HepG2 (cell line): Measurements from ENCODE around the gene NEDD8. TPM values are rescaled to one million over a fixed set of nuclear protein-coding genes. Genes with fewer than 3 reads are reported as not detected.
A peak's percentile ranks its signal among the peaks of the same experiment; 100 is the strongest.

Experiments used
- AGO1 ChIP-seq: fragments of 200-400 bp; formaldehyde crosslinking; IDR thresholded peaks from 2 replicates; pipeline ENCODE4 v1.6.1; 2017; ENCODE audit warnings: mild to moderate bottlenecking, low read depth, low read length, moderate library complexity; ENCODE audit not compliant: poor library complexity, severe bottlenecking
- AKAP8 ChIP-seq: sonication (generic); formaldehyde crosslinking; IDR thresholded peaks from 2 replicates; pipeline ENCODE4 v1.5.1; 2020; ENCODE audit warnings: mild to moderate bottlenecking, missing genetic modification reagents
- ETV5 ChIP-seq: IDR thresholded peaks from 2 replicates; pipeline ENCODE4 v1.6.1; 2018; ENCODE audit warnings: missing biosample characterization, missing genetic modification reagents, inconsistent platforms, borderline replicate concordance
- FIP1L1 ChIP-seq: fragments of 200-400 bp; formaldehyde crosslinking; IDR thresholded peaks from 2 replicates; pipeline ENCODE4 v1.6.1; 2018; ENCODE audit warnings: low read depth, mild to moderate bottlenecking, low read length, moderate library complexity, borderline replicate concordance; ENCODE audit not compliant: insufficient read depth
- FOSL2 ChIP-seq: sonication (generic); formaldehyde crosslinking; IDR thresholded peaks from 2 replicates; pipeline ENCODE4 v1.4.0; 2020; ENCODE audit warnings: missing genetic modification reagents
- JDP2 ChIP-seq: sonication (generic); formaldehyde crosslinking; IDR thresholded peaks from 2 replicates; pipeline ENCODE4 v1.8.1; 2022; ENCODE audit warnings: missing genetic modification reagents, borderline replicate concordance
- KLF9 ChIP-seq: IDR thresholded peaks from 2 replicates; pipeline ENCODE4 v1.6.1; 2016; ENCODE audit warnings: low read depth
- MED13 ChIP-seq: sonication (generic); formaldehyde crosslinking; IDR thresholded peaks from 2 replicates; pipeline ENCODE4 v1.5.0; 2020; ENCODE audit warnings: missing genetic modification reagents
- MXI1 ChIP-seq: IDR thresholded peaks from 3 replicates; pipeline ENCODE4 v1.6.1; 2012; ENCODE audit warnings: low read depth, low read length, inconsistent platforms, borderline replicate concordance
- NFYB ChIP-seq: sonication (generic); formaldehyde crosslinking; IDR thresholded peaks from 2 replicates; pipeline ENCODE4 v1.4.0; 2020; ENCODE audit warnings: missing genetic modification reagents
- RBM22 ChIP-seq: fragments of 200-400 bp; formaldehyde crosslinking; optimal IDR thresholded peaks from 2 replicates; pipeline ENCODE3; 2017; ENCODE audit warnings: mild to moderate bottlenecking, low read length, moderate library complexity
- SOX13 ChIP-seq, 3 experiments: fragments of 450-650 bp in 1 of 3; sonication (generic) in 1 of 3; formaldehyde crosslinking in 1 of 3; IDR thresholded peaks in 2 of 3; conservative IDR thresholded peaks in 1 of 3; 2 replicates each; pipeline versions ENCODE4 v1.5.0 to v1.6.1; 2016 to 2020; ENCODE audit warnings: antibody characterized with exemption in 1 of 3, mild to moderate bottlenecking in 1 of 3, missing compliant biosample characterization in 1 of 3, missing genetic modification reagents in 1 of 3, moderate library complexity in 1 of 3
- SP140L ChIP-seq: sonication (generic); formaldehyde crosslinking; IDR thresholded peaks from 2 replicates; pipeline ENCODE4 v1.4.0; 2020; ENCODE audit warnings: missing genetic modification reagents, borderline replicate concordance
- SP2 ChIP-seq: sonication (generic); formaldehyde crosslinking; IDR thresholded peaks from 2 replicates; pipeline ENCODE4 v1.5.1; 2020; ENCODE audit warnings: mild to moderate bottlenecking, missing genetic modification reagents
- SP5 ChIP-seq: IDR thresholded peaks from 2 replicates; pipeline ENCODE4 v1.6.1; 2016; ENCODE audit warnings: low read depth, borderline replicate concordance
- TCF7 ChIP-seq: sonication (generic); IDR thresholded peaks from 2 replicates; pipeline ENCODE4 v1.6.1; 2016; ENCODE audit warnings: antibody characterized with exemption, low read depth
- TRIM24 ChIP-seq: sonication (generic); formaldehyde crosslinking; IDR thresholded peaks from 2 replicates; pipeline ENCODE4 v1.8.0; 2022; ENCODE audit warnings: mild to moderate bottlenecking, missing genetic modification reagents
- ZFP41 ChIP-seq: sonication (generic); formaldehyde crosslinking; IDR thresholded peaks from 2 replicates; pipeline ENCODE4 v1.4.0; 2020; ENCODE audit warnings: mild to moderate bottlenecking, missing genetic modification reagents, borderline replicate concordance
- ZKSCAN8 ChIP-seq: IDR thresholded peaks from 2 replicates; pipeline ENCODE4 v1.6.1; 2016; ENCODE audit warnings: borderline replicate concordance, missing genetic modification reagents, missing compliant biosample characterization
- ZNF121 ChIP-seq: sonication (generic); formaldehyde crosslinking; IDR thresholded peaks from 2 replicates; pipeline ENCODE4 v1.5.0; 2020; ENCODE audit warnings: mild to moderate bottlenecking, missing genetic modification reagents
- ZNF333 ChIP-seq: sonication (generic); formaldehyde crosslinking; IDR thresholded peaks from 2 replicates; pipeline ENCODE4 v1.4.0; 2020; ENCODE audit warnings: mild to moderate bottlenecking, missing genetic modification reagents, borderline replicate concordance
- ZNF652 ChIP-seq: IDR thresholded peaks from 2 replicates; pipeline ENCODE4 v1.6.1; 2016; ENCODE audit warnings: low read depth, borderline replicate concordance
- ZNF776 ChIP-seq: sonication (generic); formaldehyde crosslinking; IDR thresholded peaks from 2 replicates; pipeline ENCODE4 v1.4.0; 2020; ENCODE audit warnings: mild to moderate bottlenecking, missing genetic modification reagents
- polyA plus RNA-seq, 8 experiments: library from polyadenylated mRNA; depleted of rRNA in 3 of 8; stranded (reverse) in 7 of 8; unstranded in 1 of 8; fragments of >200 nt; fragmentation: Illumina TruSeq in 4 of 8; extraction: Trizol in 4 of 8; gene quantifications; 2 replicates each; pipeline versions ENCODE4 v1.2.1 to v1.2.3, GENCODE V29; 2011 to 2016; ENCODE audit warnings: low read depth in 4 of 8, missing spikeins in 1 of 8, mixed read lengths in 1 of 8; ENCODE audit not compliant: insufficient read depth in 1 of 8
- total RNA-seq, 5 experiments: library from RNA; depleted of rRNA; stranded (reverse); fragments of >200 nt; fragmentation: Illumina TruSeq; extraction: Trizol; gene quantifications; 2 replicates each; pipeline ENCODE4 v1.2.3, GENCODE V29; 2016; ENCODE audit warnings: low read depth in 1 of 5
- TF ChIP-seq, protein P1 (sequence below): sonication (generic); formaldehyde crosslinking; IDR thresholded peaks from 2 replicates; pipeline ENCODE4; 2020; ENCODE audit warnings: missing genetic modification reagents, mild to moderate bottlenecking, borderline replicate concordance
- TF ChIP-seq, protein P2 (sequence below): IDR thresholded peaks from 2 replicates; pipeline ENCODE4 v1.6.1; 2016; ENCODE audit warnings: low read depth

The NEDD8 gene
- total and polyA plus RNA-seq, 2 of the 13 experiments (the other 11 are each of a cell fraction or from before 2014, with no cell fraction given), result 535 to 713 TPM

DNA sequence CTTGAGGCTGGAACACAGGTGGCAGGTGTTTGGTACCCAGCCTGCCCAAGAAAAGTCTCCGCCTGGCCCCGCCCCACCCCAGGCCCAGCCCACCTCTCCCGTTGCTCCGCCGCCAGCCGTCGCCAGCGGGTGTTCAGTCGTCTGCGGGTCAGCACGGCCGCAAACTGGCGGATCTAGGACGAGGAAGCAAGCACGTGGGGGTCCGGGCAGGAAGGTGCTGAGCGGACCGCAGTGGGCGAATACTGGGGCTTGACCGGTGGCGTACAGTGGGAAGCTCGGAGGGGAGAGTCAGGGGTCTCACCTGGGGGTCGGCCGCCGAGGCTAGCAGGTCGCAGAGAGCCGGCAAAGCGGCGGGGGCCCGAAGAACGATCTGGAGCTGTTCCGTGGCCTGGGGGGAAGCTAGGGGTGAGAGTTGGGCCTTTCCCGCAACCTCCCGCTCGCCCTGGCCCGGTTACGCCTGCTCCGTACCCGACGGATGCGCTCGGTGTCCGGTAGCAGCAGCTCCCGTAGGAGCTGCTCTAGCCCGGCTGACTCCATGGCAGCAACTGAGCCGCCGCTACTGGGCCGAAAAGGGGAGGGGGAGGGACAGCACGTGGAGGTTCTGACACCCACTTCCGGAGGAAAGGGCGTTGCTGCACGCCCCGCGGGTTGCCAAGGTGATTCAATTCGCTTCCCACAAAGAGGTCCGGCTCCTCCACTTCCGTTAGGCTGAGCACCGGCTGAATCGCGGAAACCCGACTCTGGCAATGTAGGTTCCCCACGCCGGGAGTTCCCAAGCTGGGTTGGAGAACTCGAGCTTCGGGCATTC lies 43.7 kb downstream of the NEDD8 start, which contains the start of gene IPO4 (continued):
- TF ChIP-seq ZNF652 (peak; percentile 76), ZNF776 (CRISPR knock-in tag) (peak; percentile 99), FOSL2 (CRISPR knock-in tag) (peak; percentile 90), SOX13 (IDR thresholded peaks at IDR 0.05) (peak; percentile 62), SOX13 (CRISPR knock-in tag; conservative IDR thresholded peaks at IDR 0.05 in 1 of 2, IDR thresholded peaks at IDR 0.05 in 1 of 2) (peak in 1 of 2 experiments; percentile 86; a peak in 3 of 4 replicates), ZKSCAN8 (CRISPR knock-in tag) (peak; percentile 98), MXI1 (peak; percentile 100), ZFP41 (peak; percentile 95), AKAP8 (CRISPR knock-in tag) (peak; percentile 96), AGO1 (peak; percentile 97), SP140L (CRISPR knock-in tag) (peak; percentile 99; the same call in 1 of the 2 replicates), TCF7 (peak; percentile 57; the same call in 1 of the 2 replicates), ZNF121 (no peak), ETV5 (peak; percentile 100), JDP2 (CRISPR knock-in tag) (no peak), NFYB (peak; percentile 60), SP5 (CRISPR knock-in tag) (peak; percentile 97), KLF9 (CRISPR knock-in tag) (peak; percentile 98), RBM22 (peak; percentile 100), MED13 (CRISPR knock-in tag) (peak; percentile 95), FIP1L1 (peak; percentile 93; the same call in 1 of the 2 replicates), TRIM24 (CRISPR knock-in tag) (no peak), SP2 (peak; percentile 86), ZNF333 (peak; percentile 99)
- TF ChIP-seq, protein P1, sequence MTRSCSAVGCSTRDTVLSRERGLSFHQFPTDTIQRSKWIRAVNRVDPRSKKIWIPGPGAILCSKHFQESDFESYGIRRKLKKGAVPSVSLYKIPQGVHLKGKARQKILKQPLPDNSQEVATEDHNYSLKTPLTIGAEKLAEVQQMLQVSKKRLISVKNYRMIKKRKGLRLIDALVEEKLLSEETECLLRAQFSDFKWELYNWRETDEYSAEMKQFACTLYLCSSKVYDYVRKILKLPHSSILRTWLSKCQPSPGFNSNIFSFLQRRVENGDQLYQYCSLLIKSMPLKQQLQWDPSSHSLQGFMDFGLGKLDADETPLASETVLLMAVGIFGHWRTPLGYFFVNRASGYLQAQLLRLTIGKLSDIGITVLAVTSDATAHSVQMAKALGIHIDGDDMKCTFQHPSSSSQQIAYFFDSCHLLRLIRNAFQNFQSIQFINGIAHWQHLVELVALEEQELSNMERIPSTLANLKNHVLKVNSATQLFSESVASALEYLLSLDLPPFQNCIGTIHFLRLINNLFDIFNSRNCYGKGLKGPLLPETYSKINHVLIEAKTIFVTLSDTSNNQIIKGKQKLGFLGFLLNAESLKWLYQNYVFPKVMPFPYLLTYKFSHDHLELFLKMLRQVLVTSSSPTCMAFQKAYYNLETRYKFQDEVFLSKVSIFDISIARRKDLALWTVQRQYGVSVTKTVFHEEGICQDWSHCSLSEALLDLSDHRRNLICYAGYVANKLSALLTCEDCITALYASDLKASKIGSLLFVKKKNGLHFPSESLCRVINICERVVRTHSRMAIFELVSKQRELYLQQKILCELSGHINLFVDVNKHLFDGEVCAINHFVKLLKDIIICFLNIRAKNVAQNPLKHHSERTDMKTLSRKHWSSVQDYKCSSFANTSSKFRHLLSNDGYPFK (CRISPR knock-in tag), result peak; percentile 96
- TF ChIP-seq, protein P2, sequence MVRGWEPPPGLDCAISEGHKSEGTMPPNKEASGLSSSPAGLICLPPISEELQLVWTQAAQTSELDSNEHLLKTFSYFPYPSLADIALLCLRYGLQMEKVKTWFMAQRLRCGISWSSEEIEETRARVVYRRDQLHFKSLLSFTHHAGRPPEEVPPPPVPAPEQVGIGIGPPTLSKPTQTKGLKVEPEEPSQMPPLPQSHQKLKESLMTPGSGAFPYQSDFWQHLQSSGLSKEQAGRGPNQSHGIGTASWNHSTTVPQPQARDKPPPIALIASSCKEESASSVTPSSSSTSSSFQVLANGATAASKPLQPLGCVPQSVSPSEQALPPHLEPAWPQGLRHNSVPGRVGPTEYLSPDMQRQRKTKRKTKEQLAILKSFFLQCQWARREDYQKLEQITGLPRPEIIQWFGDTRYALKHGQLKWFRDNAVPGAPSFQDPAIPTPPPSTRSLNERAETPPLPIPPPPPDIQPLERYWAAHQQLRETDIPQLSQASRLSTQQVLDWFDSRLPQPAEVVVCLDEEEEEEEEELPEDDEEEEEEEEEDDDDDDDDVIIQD (CRISPR knock-in tag), result peak; percentile 97
